ENCODE data around the gene ABCC9. TPM values are rescaled to one million over a fixed set of nuclear protein-coding genes. Genes with fewer than 3 reads are reported as not detected.

ABCC9 gene
- total RNA-seq, 1 donor from 2014 or later = 0.02 TPM

- Mint-ChIP-seq H3K4me3 (ENCODE audit: low read depth) (no peak overlapping the region), H3K4me1 (ENCODE audit: low read depth) (no peaks in the 10 kb centered on the region), H3K27me3 (ENCODE audit: low read depth) (no peaks in the 10 kb centered on the region), H3K9me3 (no peaks in the 10 kb centered on the region), H3K27ac (no peak overlapping the region), H3K36me3 (ENCODE audit: low read depth) (no peaks in the 10 kb centered on the region)
- DNase-seq (ENCODE audit: low spot score) = no peak
- intact Hi-C loops (cut with micrococcal nuclease) = no loop called here
Observed at GRCh38 chr12:21891751-21892217, 49.4 kb downstream of the ABCC9 start.

- H3K27ac Mint-ChIP-seq = no peak overlapping the region
- H3K9me3 Mint-ChIP-seq = no peaks in the 10 kb centered on the region
- H3K36me3 Mint-ChIP-seq (ENCODE audit: low read depth) = no peaks in the 10 kb centered on the region
Observed at GRCh38 chr12:21888276-21888863, 52.9 kb downstream of the ABCC9 start.

GRCh38 chr12:21884936-21885335, 56.3 kb downstream of the ABCC9 start:
- Mint-ChIP-seq H3K9me3 (no peaks in the 10 kb centered on the region), H3K27me3 (ENCODE audit: low read depth) (no peaks in the 10 kb centered on the region), H3K36me3 (ENCODE audit: low read depth) (no peaks in the 10 kb centered on the region), H3K4me3 (ENCODE audit: low read depth) (no peak overlapping the region), H3K4me1 (ENCODE audit: low read depth) (no peaks in the 10 kb centered on the region), H3K27ac (no peak overlapping the region)
- intact Hi-C loops (cut with micrococcal nuclease) = no loop called here
- DNase-seq (ENCODE audit: low spot score) = no peak

More at GRCh38 chr12:21888276-21888863, 52.9 kb downstream of the ABCC9 start:
- no peak for DNase-seq (ENCODE audit: low spot score)
- no peaks in the 10 kb centered on the region for H3K4me1 Mint-ChIP-seq (ENCODE audit: low read depth)
- H3K27me3 Mint-ChIP-seq (ENCODE audit: low read depth) = no peaks in the 10 kb centered on the region
- H3K4me3 Mint-ChIP-seq (ENCODE audit: low read depth) = no peak overlapping the region
- intact Hi-C loops (cut with micrococcal nuclease) = no loop called here

GRCh38 chr12:21882635-21883034, 58.6 kb downstream of the ABCC9 start:
- DNase-seq (ENCODE audit: low spot score) = no peak
- H3K27me3 Mint-ChIP-seq (ENCODE audit: low read depth) = no peaks in the 10 kb centered on the region
- H3K9me3 Mint-ChIP-seq = no peaks in the 10 kb centered on the region
- intact Hi-C loops (cut with micrococcal nuclease) = no loop called here
- no peak overlapping the region for H3K4me3 Mint-ChIP-seq (ENCODE audit: low read depth)
- no peaks in the 10 kb centered on the region for H3K36me3 Mint-ChIP-seq (ENCODE audit: low read depth)
- H3K27ac Mint-ChIP-seq = no peak overlapping the region
- no peaks in the 10 kb centered on the region for H3K4me1 Mint-ChIP-seq (ENCODE audit: low read depth)

- Mint-ChIP-seq H3K4me1 (ENCODE audit: low read depth) (no peaks in the 10 kb centered on the region), H3K27me3 (ENCODE audit: low read depth) (no peaks in the 10 kb centered on the region), H3K9me3 (no peaks in the 10 kb centered on the region), H3K36me3 (ENCODE audit: low read depth) (no peaks in the 10 kb centered on the region), H3K4me3 (ENCODE audit: low read depth) (no peak overlapping the region), H3K27ac (no peak overlapping the region)
- no peak for DNase-seq (ENCODE audit: low spot score)
- intact Hi-C loops (cut with micrococcal nuclease) = no loop called here
Observed at GRCh38 chr12:21881965-21882364, 59.3 kb downstream of the ABCC9 start.

- Mint-ChIP-seq H3K4me1 (ENCODE audit: low read depth) (no peaks in the 10 kb centered on the region), H3K4me3 (ENCODE audit: low read depth) (no peak overlapping the region), H3K27ac (no peak overlapping the region), H3K36me3 (ENCODE audit: low read depth) (no peaks in the 10 kb centered on the region), H3K9me3 (no peaks in the 10 kb centered on the region), H3K27me3 (ENCODE audit: low read depth) (no peaks in the 10 kb centered on the region)
- DNase-seq (ENCODE audit: low spot score) = no peak
- intact Hi-C loops (cut with micrococcal nuclease) = no loop called here
Observed at GRCh38 chr12:21879312-21879711, 61.9 kb downstream of the ABCC9 start.

GRCh38 chr12:21877293-21877982, 63.8 kb downstream of the ABCC9 start:
- Mint-ChIP-seq H3K4me3 (ENCODE audit: low read depth) (no peak overlapping the region), H3K27ac (no peak overlapping the region)
- intact Hi-C loops (cut with micrococcal nuclease) = no loop called here

GRCh38 chr12:21865846-21866245, 75.4 kb downstream of the ABCC9 start:
- Mint-ChIP-seq H3K9me3 (no peaks in the 10 kb centered on the region), H3K4me1 (ENCODE audit: low read depth) (no peaks in the 10 kb centered on the region), H3K27me3 (ENCODE audit: low read depth) (no peaks in the 10 kb centered on the region), H3K27ac (no peak overlapping the region), H3K4me3 (ENCODE audit: low read depth) (no peak overlapping the region), H3K36me3 (ENCODE audit: low read depth) (no peaks in the 10 kb centered on the region)
- DNase-seq (ENCODE audit: low spot score) = no peak
- intact Hi-C loops (cut with micrococcal nuclease) = no loop called here

More at GRCh38 chr12:21877293-21877982, 63.8 kb downstream of the ABCC9 start:
- Mint-ChIP-seq H3K27me3 (ENCODE audit: low read depth) (no peaks in the 10 kb centered on the region), H3K36me3 (ENCODE audit: low read depth) (no peaks in the 10 kb centered on the region), H3K4me1 (ENCODE audit: low read depth) (no peaks in the 10 kb centered on the region), H3K9me3 (no peaks in the 10 kb centered on the region)
- DNase-seq (ENCODE audit: low spot score) = no peak

- Mint-ChIP-seq H3K4me3 (ENCODE audit: low read depth) (no peak overlapping the region), H3K27me3 (ENCODE audit: low read depth) (no peaks in the 10 kb centered on the region), H3K27ac (no peak overlapping the region), H3K36me3 (ENCODE audit: low read depth) (no peaks in the 10 kb centered on the region), H3K9me3 (no peaks in the 10 kb centered on the region), H3K4me1 (ENCODE audit: low read depth) (no peaks in the 10 kb centered on the region)
- intact Hi-C loops (cut with micrococcal nuclease) = no loop called here
- DNase-seq (ENCODE audit: low spot score) = no peak
Observed at GRCh38 chr12:21860534-21860933, 80.7 kb downstream of the ABCC9 start.

- DNase-seq (ENCODE audit: low spot score) = no peak
- H3K4me3 Mint-ChIP-seq (ENCODE audit: low read depth) = no peak overlapping the region
- H3K27me3 Mint-ChIP-seq (ENCODE audit: low read depth) = no peaks in the 10 kb centered on the region
- intact Hi-C loops (cut with micrococcal nuclease) = no loop called here
- no peaks in the 10 kb centered on the region for H3K4me1 Mint-ChIP-seq (ENCODE audit: low read depth)
- H3K36me3 Mint-ChIP-seq (ENCODE audit: low read depth) = no peaks in the 10 kb centered on the region
- no peaks in the 10 kb centered on the region for H3K9me3 Mint-ChIP-seq
- no peak overlapping the region for H3K27ac Mint-ChIP-seq
Observed at GRCh38 chr12:21860128-21860527, 81.1 kb downstream of the ABCC9 start.

- no peak for DNase-seq (ENCODE audit: low spot score)
- Mint-ChIP-seq H3K9me3 (no peaks in the 10 kb centered on the region), H3K4me1 (ENCODE audit: low read depth) (no peaks in the 10 kb centered on the region), H3K36me3 (ENCODE audit: low read depth) (no peaks in the 10 kb centered on the region), H3K27me3 (ENCODE audit: low read depth) (no peaks in the 10 kb centered on the region), H3K4me3 (ENCODE audit: low read depth) (no peak overlapping the region), H3K27ac (no peak overlapping the region)
- intact Hi-C loops (cut with micrococcal nuclease) = no loop called here
Observed at GRCh38 chr12:21852251-21852650, 89.0 kb downstream of the ABCC9 start.

GRCh38 chr12:21851151-21851550, 90.1 kb downstream of the ABCC9 start:
- no peaks in the 10 kb centered on the region for H3K27me3 Mint-ChIP-seq (ENCODE audit: low read depth)
- no peaks in the 10 kb centered on the region for H3K9me3 Mint-ChIP-seq
- DNase-seq (ENCODE audit: low spot score) = no peak
- intact Hi-C loops (cut with micrococcal nuclease) = no loop called here
- no peak overlapping the region for H3K4me3 Mint-ChIP-seq (ENCODE audit: low read depth)
- H3K4me1 Mint-ChIP-seq (ENCODE audit: low read depth) = no peaks in the 10 kb centered on the region
- H3K27ac Mint-ChIP-seq = no peak overlapping the region
- no peaks in the 10 kb centered on the region for H3K36me3 Mint-ChIP-seq (ENCODE audit: low read depth)

- DNase-seq (ENCODE audit: low spot score) = no peak
- intact Hi-C loops (cut with micrococcal nuclease) = no loop called here
- no peaks in the 10 kb centered on the region for H3K36me3 Mint-ChIP-seq (ENCODE audit: low read depth)
- H3K27ac Mint-ChIP-seq = no peak overlapping the region
- no peaks in the 10 kb centered on the region for H3K4me1 Mint-ChIP-seq (ENCODE audit: low read depth)
- H3K4me3 Mint-ChIP-seq (ENCODE audit: low read depth) = no peak overlapping the region
- H3K27me3 Mint-ChIP-seq (ENCODE audit: low read depth) = no peaks in the 10 kb centered on the region
- no peaks in the 10 kb centered on the region for H3K9me3 Mint-ChIP-seq
Observed at GRCh38 chr12:21850419-21850818, 90.8 kb downstream of the ABCC9 start.
